WTC11 (cell line): ENCODE measurements around the gene PICALM. TPM values are rescaled to one million over a fixed set of nuclear protein-coding genes. Genes with fewer than 3 reads are reported as not detected.

Experiments
- ATAC-seq: fragments of 200-7000 bp; cut with Tn5 transposase; 2 replicates; pipeline ENCODE4 v1.10.0; 2021; ENCODE audit warnings: mild to moderate bottlenecking, moderate library complexity
- CTCF ChIA-PET: fragments of 300-600 bp; sonication (Branson Sonifier 250); formaldehyde crosslinking; loops from one replicate; lab custom pipeline; 2021; ENCODE audit warnings: antibody characterized with exemption; lab: Charles Lee
- POLR2A ChIA-PET: fragments of 350-600 bp; sonication (Branson Sonifier 250); formaldehyde crosslinking; loops from one replicate; lab custom pipeline; 2021; ENCODE audit warnings: antibody characterized with exemption; lab: Charles Lee
- DNase-seq: peaks from one replicate; pipeline ENCODE4 v3.0.0; 2021; ENCODE audit warnings: low spot score
- H3K27ac Mint-ChIP-seq: 2 replicates; pipeline ENCODE4 v1.8.0; 2021; ENCODE audit warnings: mixed read lengths
- H3K27me3 Mint-ChIP-seq: 2 replicates; pipeline ENCODE4 v1.8.0; 2021; ENCODE audit warnings: low read depth, mild to moderate bottlenecking, moderate library complexity, mixed read lengths
- H3K36me3 Mint-ChIP-seq: 2 replicates; pipeline ENCODE4 v1.8.0; 2021; ENCODE audit warnings: mixed read lengths
- H3K4me1 Mint-ChIP-seq: 2 replicates; pipeline ENCODE4 v1.8.0; 2022; ENCODE audit warnings: mixed read lengths
- H3K4me3 Mint-ChIP-seq: 2 replicates; pipeline ENCODE4 v1.8.0; 2021; ENCODE audit warnings: mild to moderate bottlenecking, moderate library complexity, mixed read lengths
- H3K9me3 Mint-ChIP-seq: 2 replicates; pipeline ENCODE4 v1.8.0; 2021; ENCODE audit warnings: mixed read lengths
- ATF3 ChIP-seq: sonication (generic); formaldehyde crosslinking; conservative IDR thresholded peaks from 2 replicates; pipeline ENCODE4 v1.8.1; 2022; ENCODE audit warnings: mild to moderate bottlenecking, missing genetic modification reagents
- CDX4 ChIP-seq: fragments of 250-450 bp; sonication (Bioruptor Pico); IDR thresholded peaks from 2 replicates; pipeline ENCODE4 v1.9.0; 2021; ENCODE audit warnings: moderate library complexity, mild to moderate bottlenecking, inconsistent platforms, borderline replicate concordance
- EMX1 ChIP-seq: fragments of 250-450 bp; sonication (Bioruptor Pico); IDR thresholded peaks from 2 replicates; pipeline ENCODE4 v1.8.0; 2021; ENCODE audit warnings: mild to moderate bottlenecking
- FOXP4 ChIP-seq: sonication (generic); formaldehyde crosslinking; IDR thresholded peaks from 2 replicates; pipeline ENCODE4 v1.8.0; 2022; ENCODE audit warnings: mild to moderate bottlenecking, missing genetic modification reagents
- GTF2I ChIP-seq: fragments of 250-450 bp; sonication (Bioruptor Pico); conservative IDR thresholded peaks from 2 replicates; pipeline ENCODE4 v1.4.0; 2021; ENCODE audit warnings: mild to moderate bottlenecking
- JAZF1 ChIP-seq: fragments of 250-450 bp; sonication (Bioruptor Pico); IDR thresholded peaks from 2 replicates; pipeline ENCODE4 v1.9.0; 2021; ENCODE audit warnings: moderate library complexity, mild to moderate bottlenecking, inconsistent platforms
- MAX ChIP-seq: sonication (generic); formaldehyde crosslinking; IDR thresholded peaks from 2 replicates; pipeline ENCODE4 v1.8.0; 2022; ENCODE audit warnings: mild to moderate bottlenecking, missing genetic modification reagents
- OVOL2 ChIP-seq: fragments of 250-450 bp; sonication (Bioruptor Pico); IDR thresholded peaks from 2 replicates; pipeline ENCODE4 v1.9.0; 2021; ENCODE audit warnings: mild to moderate bottlenecking, borderline replicate concordance
- PREB ChIP-seq: sonication (generic); formaldehyde crosslinking; IDR thresholded peaks from 2 replicates; pipeline ENCODE4 v1.8.1; 2022; ENCODE audit warnings: mild to moderate bottlenecking, missing genetic modification reagents, moderate library complexity, borderline replicate concordance
- PRRX2 ChIP-seq: fragments of 250-450 bp; sonication (Bioruptor Pico); IDR thresholded peaks from 2 replicates; pipeline ENCODE4 v1.8.0; 2021; ENCODE audit warnings: mild to moderate bottlenecking
- RORB ChIP-seq: fragments of 250-450 bp; sonication (Bioruptor Pico); IDR thresholded peaks from 2 replicates; pipeline ENCODE4 v1.9.0; 2021; ENCODE audit warnings: mild to moderate bottlenecking
- TCF7 ChIP-seq: sonication (generic); formaldehyde crosslinking; IDR thresholded peaks from 2 replicates; pipeline ENCODE4 v1.8.0; 2022; ENCODE audit warnings: mild to moderate bottlenecking, low read depth, missing genetic modification reagents, moderate library complexity
- TEAD4 ChIP-seq: sonication (generic); formaldehyde crosslinking; IDR thresholded peaks from 2 replicates; pipeline ENCODE4 v1.8.0; 2022; ENCODE audit warnings: mild to moderate bottlenecking, missing genetic modification reagents
- ZNF138 ChIP-seq: sonication (generic); formaldehyde crosslinking; conservative IDR thresholded peaks from 2 replicates; pipeline ENCODE4 v1.8.1; 2022; ENCODE audit warnings: mild to moderate bottlenecking, moderate library complexity, missing genetic modification reagents
- ZNF263 ChIP-seq: sonication (generic); formaldehyde crosslinking; IDR thresholded peaks from 2 replicates; pipeline ENCODE4 v1.8.1; 2022; ENCODE audit warnings: low read depth, mild to moderate bottlenecking, moderate library complexity, missing genetic modification reagents
- ZNF423 ChIP-seq: fragments of 250-450 bp; sonication (Bioruptor Pico); IDR thresholded peaks from 2 replicates; pipeline ENCODE4 v2.1.2; 2022; ENCODE audit warnings: mild to moderate bottlenecking, moderate library complexity
- ZNF671 ChIP-seq: fragments of 250-450 bp; sonication (Bioruptor Pico); IDR thresholded peaks from 2 replicates; pipeline ENCODE4 v1.8.0; 2021; ENCODE audit warnings: mild to moderate bottlenecking
- total RNA-seq: library from RNA; stranded (reverse); gene quantifications from 3 replicates; pipeline ENCODE4 v1.2.3, GENCODE V29; 2021
- TF ChIP-seq, protein P1 (sequence below): fragments of 250-450 bp; sonication (Bioruptor Pico); IDR thresholded peaks from 2 replicates; pipeline ENCODE4 v1.9.0; 2021; ENCODE audit warnings: mild to moderate bottlenecking, borderline replicate concordance
- TF ChIP-seq, protein P2 (sequence below): fragments of 250-450 bp; sonication (Bioruptor Pico); IDR thresholded peaks from 2 replicates; pipeline ENCODE4 v1.9.0; 2021; ENCODE audit warnings: mild to moderate bottlenecking

Gene PICALM
- total RNA-seq, 1 experiment from 2014 or later = 69.9 TPM

- TF ChIP-seq, protein P1, sequence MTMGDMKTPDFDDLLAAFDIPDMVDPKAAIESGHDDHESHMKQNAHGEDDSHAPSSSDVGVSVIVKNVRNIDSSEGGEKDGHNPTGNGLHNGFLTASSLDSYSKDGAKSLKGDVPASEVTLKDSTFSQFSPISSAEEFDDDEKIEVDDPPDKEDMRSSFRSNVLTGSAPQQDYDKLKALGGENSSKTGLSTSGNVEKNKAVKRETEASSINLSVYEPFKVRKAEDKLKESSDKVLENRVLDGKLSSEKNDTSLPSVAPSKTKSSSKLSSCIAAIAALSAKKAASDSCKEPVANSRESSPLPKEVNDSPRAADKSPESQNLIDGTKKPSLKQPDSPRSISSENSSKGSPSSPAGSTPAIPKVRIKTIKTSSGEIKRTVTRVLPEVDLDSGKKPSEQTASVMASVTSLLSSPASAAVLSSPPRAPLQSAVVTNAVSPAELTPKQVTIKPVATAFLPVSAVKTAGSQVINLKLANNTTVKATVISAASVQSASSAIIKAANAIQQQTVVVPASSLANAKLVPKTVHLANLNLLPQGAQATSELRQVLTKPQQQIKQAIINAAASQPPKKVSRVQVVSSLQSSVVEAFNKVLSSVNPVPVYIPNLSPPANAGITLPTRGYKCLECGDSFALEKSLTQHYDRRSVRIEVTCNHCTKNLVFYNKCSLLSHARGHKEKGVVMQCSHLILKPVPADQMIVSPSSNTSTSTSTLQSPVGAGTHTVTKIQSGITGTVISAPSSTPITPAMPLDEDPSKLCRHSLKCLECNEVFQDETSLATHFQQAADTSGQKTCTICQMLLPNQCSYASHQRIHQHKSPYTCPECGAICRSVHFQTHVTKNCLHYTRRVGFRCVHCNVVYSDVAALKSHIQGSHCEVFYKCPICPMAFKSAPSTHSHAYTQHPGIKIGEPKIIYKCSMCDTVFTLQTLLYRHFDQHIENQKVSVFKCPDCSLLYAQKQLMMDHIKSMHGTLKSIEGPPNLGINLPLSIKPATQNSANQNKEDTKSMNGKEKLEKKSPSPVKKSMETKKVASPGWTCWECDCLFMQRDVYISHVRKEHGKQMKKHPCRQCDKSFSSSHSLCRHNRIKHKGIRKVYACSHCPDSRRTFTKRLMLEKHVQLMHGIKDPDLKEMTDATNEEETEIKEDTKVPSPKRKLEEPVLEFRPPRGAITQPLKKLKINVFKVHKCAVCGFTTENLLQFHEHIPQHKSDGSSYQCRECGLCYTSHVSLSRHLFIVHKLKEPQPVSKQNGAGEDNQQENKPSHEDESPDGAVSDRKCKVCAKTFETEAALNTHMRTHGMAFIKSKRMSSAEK (CRISPR knock-in tag) = no peak
- TF ChIP-seq ZNF138 (no peak), EMX1 (CRISPR knock-in tag) (no peak), PRRX2 (CRISPR knock-in tag) (no peak), OVOL2 (CRISPR knock-in tag) (no peak), MAX (no peak)
These were observed 46.9 kb upstream of the PICALM start (continued) for GRCh38 chr11:86115542-86116385.

GRCh38 chr11:86108890-86109638 lies 40.2 kb upstream of the PICALM start:
- Mint-ChIP-seq H3K27ac (no peak overlapping the region), H3K4me1 (no peaks in the 10 kb centered on the region), H3K9me3 (peaks cover 8% of the 10 kb centered on the region), H3K4me3 (no peak overlapping the region), H3K36me3 (peaks cover 8% of the 10 kb centered on the region), H3K27me3 (0 out of 2 replicates have a peak, but pooled peaks cover 4% of the 10 kb centered on the region)
- DNase-seq (no peak), ATAC-seq (no peak)
- CTCF ChIA-PET = no interaction called here
- POLR2A ChIA-PET = no interaction called here
- TF ChIP-seq TCF7 (CRISPR knock-in tag) (no peak), RORB (CRISPR knock-in tag) (no peak), PREB (CRISPR knock-in tag) (no peak), ZNF423 (no peak), CDX4 (CRISPR knock-in tag) (no peak), ZNF263 (CRISPR knock-in tag) (no peak), FOXP4 (no peak), ZNF671 (no peak), TEAD4 (no peak), ATF3 (CRISPR knock-in tag) (no peak), JAZF1 (CRISPR knock-in tag) (no peak), GTF2I (CRISPR knock-in tag) (no peak)
- TF ChIP-seq, protein P2, sequence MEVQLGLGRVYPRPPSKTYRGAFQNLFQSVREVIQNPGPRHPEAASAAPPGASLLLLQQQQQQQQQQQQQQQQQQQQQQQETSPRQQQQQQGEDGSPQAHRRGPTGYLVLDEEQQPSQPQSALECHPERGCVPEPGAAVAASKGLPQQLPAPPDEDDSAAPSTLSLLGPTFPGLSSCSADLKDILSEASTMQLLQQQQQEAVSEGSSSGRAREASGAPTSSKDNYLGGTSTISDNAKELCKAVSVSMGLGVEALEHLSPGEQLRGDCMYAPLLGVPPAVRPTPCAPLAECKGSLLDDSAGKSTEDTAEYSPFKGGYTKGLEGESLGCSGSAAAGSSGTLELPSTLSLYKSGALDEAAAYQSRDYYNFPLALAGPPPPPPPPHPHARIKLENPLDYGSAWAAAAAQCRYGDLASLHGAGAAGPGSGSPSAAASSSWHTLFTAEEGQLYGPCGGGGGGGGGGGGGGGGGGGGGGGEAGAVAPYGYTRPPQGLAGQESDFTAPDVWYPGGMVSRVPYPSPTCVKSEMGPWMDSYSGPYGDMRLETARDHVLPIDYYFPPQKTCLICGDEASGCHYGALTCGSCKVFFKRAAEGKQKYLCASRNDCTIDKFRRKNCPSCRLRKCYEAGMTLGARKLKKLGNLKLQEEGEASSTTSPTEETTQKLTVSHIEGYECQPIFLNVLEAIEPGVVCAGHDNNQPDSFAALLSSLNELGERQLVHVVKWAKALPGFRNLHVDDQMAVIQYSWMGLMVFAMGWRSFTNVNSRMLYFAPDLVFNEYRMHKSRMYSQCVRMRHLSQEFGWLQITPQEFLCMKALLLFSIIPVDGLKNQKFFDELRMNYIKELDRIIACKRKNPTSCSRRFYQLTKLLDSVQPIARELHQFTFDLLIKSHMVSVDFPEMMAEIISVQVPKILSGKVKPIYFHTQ (CRISPR knock-in tag) = no peak
